HepG2 (cell line): ENCODE results near the gene RELL2. TPM values are rescaled to one million over a fixed set of nuclear protein-coding genes. Genes with fewer than 3 reads are reported as not detected.
A peak's percentile ranks its signal among the peaks of the same experiment; 100 is the strongest.

Experiments
- AKNA ChIP-seq: sonication (generic); formaldehyde crosslinking; IDR thresholded peaks from 2 replicates; pipeline ENCODE4 v1.4.0; 2020; ENCODE audit warnings: missing genetic modification reagents, borderline replicate concordance
- CCAR2 ChIP-seq: fragments of 200-400 bp; formaldehyde crosslinking; optimal IDR thresholded peaks from 2 replicates; pipeline ENCODE3; 2018; ENCODE audit warnings: low read depth, mild to moderate bottlenecking, low read length, moderate library complexity
- JARID2 ChIP-seq: sonication (generic); formaldehyde crosslinking; IDR thresholded peaks from 2 replicates; pipeline ENCODE4 v1.8.1; 2023; ENCODE audit warnings: missing genetic modification reagents, inconsistent platforms; ENCODE audit not compliant: insufficient replicate concordance
- KLF12 ChIP-seq: sonication (generic); formaldehyde crosslinking; IDR thresholded peaks from 2 replicates; pipeline ENCODE4 v1.4.0; 2020; ENCODE audit warnings: missing genetic modification reagents, borderline replicate concordance
- MED8 ChIP-seq: sonication (generic); formaldehyde crosslinking; IDR thresholded peaks from 2 replicates; pipeline ENCODE4 v1.8.1; 2023; ENCODE audit warnings: mild to moderate bottlenecking, missing genetic modification reagents; ENCODE audit not compliant: insufficient replicate concordance
- NFATC3 ChIP-seq: sonication (generic); formaldehyde crosslinking; IDR thresholded peaks from 2 replicates; pipeline ENCODE4 v1.5.1; 2020; ENCODE audit warnings: mild to moderate bottlenecking, missing genetic modification reagents
- NFKB2 ChIP-seq: sonication (generic); formaldehyde crosslinking; IDR thresholded peaks from 2 replicates; pipeline ENCODE4 v1.4.0; 2020; ENCODE audit warnings: missing genetic modification reagents, borderline replicate concordance
- PHF20 ChIP-seq: sonication (generic); formaldehyde crosslinking; IDR thresholded peaks from 2 replicates; pipeline ENCODE4 v1.5.0; 2020; ENCODE audit warnings: mild to moderate bottlenecking, missing genetic modification reagents
- POLR2G ChIP-seq: fragments of 200-400 bp; formaldehyde crosslinking; IDR thresholded peaks from 2 replicates; pipeline ENCODE4 v1.6.1; 2018; ENCODE audit warnings: mild to moderate bottlenecking, low read depth, low read length, moderate library complexity
- PPARG ChIP-seq: conservative IDR thresholded peaks from 2 replicates; pipeline ENCODE4 v1.6.1; 2016; ENCODE audit warnings: missing biosample characterization, missing genetic modification reagents
- THAP7 ChIP-seq: sonication (generic); formaldehyde crosslinking; IDR thresholded peaks from 2 replicates; pipeline ENCODE4 v1.8.1; 2023; ENCODE audit warnings: mild to moderate bottlenecking, missing genetic modification reagents
- XRCC5 ChIP-seq: fragments of 200-400 bp; formaldehyde crosslinking; optimal IDR thresholded peaks from 2 replicates; pipeline ENCODE3; 2017; ENCODE audit warnings: mild to moderate bottlenecking, low read length
- ZBTB20 ChIP-seq: sonication (generic); formaldehyde crosslinking; IDR thresholded peaks from 2 replicates; pipeline ENCODE4 v1.8.1; 2023; ENCODE audit warnings: missing genetic modification reagents, low read depth, mild to moderate bottlenecking, borderline replicate concordance
- ZFP36 ChIP-seq: fragments of 150-350 bp; IDR thresholded peaks from 2 replicates; pipeline ENCODE4 v1.6.1; 2018; ENCODE audit warnings: borderline replicate concordance, low read length, low read depth; ENCODE audit not compliant: partially characterized antibody
- ZNF564 ChIP-seq: sonication (generic); formaldehyde crosslinking; IDR thresholded peaks from 2 replicates; pipeline ENCODE4 v1.8.1; 2023; ENCODE audit warnings: mild to moderate bottlenecking, missing genetic modification reagents
- ZNF572 ChIP-seq: sonication (generic); formaldehyde crosslinking; IDR thresholded peaks from 2 replicates; pipeline ENCODE4 v1.5.1; 2020; ENCODE audit warnings: mild to moderate bottlenecking, missing genetic modification reagents
- ZNF749 ChIP-seq: sonication (generic); formaldehyde crosslinking; IDR thresholded peaks from 2 replicates; pipeline ENCODE4 v1.8.0; 2022; ENCODE audit warnings: mild to moderate bottlenecking, missing genetic modification reagents, moderate library complexity, borderline replicate concordance
- ZNF766 ChIP-seq: sonication (generic); formaldehyde crosslinking; IDR thresholded peaks from 2 replicates; pipeline ENCODE4 v1.5.0; 2020; ENCODE audit warnings: missing genetic modification reagents, borderline replicate concordance
- ZNF775 ChIP-seq: sonication (generic); formaldehyde crosslinking; IDR thresholded peaks from 2 replicates; pipeline ENCODE4 v1.4.0; 2020; ENCODE audit warnings: missing genetic modification reagents, mild to moderate bottlenecking, moderate library complexity, borderline replicate concordance
- ZNF83 ChIP-seq: sonication (generic); formaldehyde crosslinking; IDR thresholded peaks from 2 replicates; pipeline ENCODE4 v1.4.0; 2020; ENCODE audit warnings: missing genetic modification reagents, mild to moderate bottlenecking, borderline replicate concordance
- ZSCAN20 ChIP-seq: sonication (generic); formaldehyde crosslinking; IDR thresholded peaks from 2 replicates; pipeline ENCODE4 v1.4.0; 2020; ENCODE audit warnings: missing genetic modification reagents, mild to moderate bottlenecking, borderline replicate concordance
- ZSCAN5A ChIP-seq: sonication (generic); formaldehyde crosslinking; IDR thresholded peaks from 2 replicates; pipeline ENCODE4 v1.8.0; 2022; ENCODE audit warnings: mild to moderate bottlenecking, missing genetic modification reagents, borderline replicate concordance
- polyA plus RNA-seq, 8 experiments: library from polyadenylated mRNA; depleted of rRNA in 3 of 8; stranded (reverse) in 7 of 8; unstranded in 1 of 8; fragments of >200 nt; fragmentation: Illumina TruSeq in 4 of 8; extraction: Trizol in 4 of 8; gene quantifications; 2 replicates each; pipeline versions ENCODE4 v1.2.1 to v1.2.3, GENCODE V29; 2011 to 2016; ENCODE audit warnings: low read depth in 4 of 8, missing spikeins in 1 of 8, mixed read lengths in 1 of 8; ENCODE audit not compliant: insufficient read depth in 1 of 8
- total RNA-seq, 5 experiments: library from RNA; depleted of rRNA; stranded (reverse); fragments of >200 nt; fragmentation: Illumina TruSeq; extraction: Trizol; gene quantifications; 2 replicates each; pipeline ENCODE4 v1.2.3, GENCODE V29; 2016; ENCODE audit warnings: low read depth in 1 of 5

The RELL2 gene
- total and polyA plus RNA-seq, 2 of the 13 experiments (the other 11 are each of a cell fraction or from before 2014, with no cell fraction given) = 6.4 to 8.3 TPM

- TF ChIP-seq ZSCAN5A (CRISPR knock-in tag) = no peak
- TF ChIP-seq NFKB2 (CRISPR knock-in tag) = no peak
- no peak for TF ChIP-seq CCAR2
- no peak for TF ChIP-seq ZFP36
- TF ChIP-seq ZNF749 (CRISPR knock-in tag) = no peak; the same call in 1 of the 2 replicates
- TF ChIP-seq KLF12 (CRISPR knock-in tag) = no peak
- 0 out of 2 replicates have a peak, but pooled peaks have one; percentile 16 for TF ChIP-seq ZBTB20 (CRISPR knock-in tag)
- no peak for TF ChIP-seq AKNA
- no peak for TF ChIP-seq JARID2
- no peak for TF ChIP-seq XRCC5
- TF ChIP-seq MED8 (CRISPR knock-in tag) = peak; percentile 20
- no peak for TF ChIP-seq PPARG (CRISPR knock-in tag)
- no peak; the same call in 1 of the 2 replicates for TF ChIP-seq THAP7 (CRISPR knock-in tag)
- TF ChIP-seq ZNF564 (CRISPR knock-in tag) = no peak
- TF ChIP-seq ZSCAN20 (CRISPR knock-in tag) = no peak
- TF ChIP-seq ZNF83 (CRISPR knock-in tag) = no peak
- no peak for TF ChIP-seq NFATC3 (CRISPR knock-in tag)
- TF ChIP-seq PHF20 (CRISPR knock-in tag) = peak; percentile 45
- no peak for TF ChIP-seq ZNF766 (CRISPR knock-in tag)
- TF ChIP-seq ZNF572 (CRISPR knock-in tag) = no peak
- no peak for TF ChIP-seq ZNF775
- peak; percentile 86 for TF ChIP-seq POLR2G
Measured at GRCh38 chr5:141636413-141637122, at the start of gene RELL2, which contains the start of gene HDAC3 (continued).
